Natural killer cell (primary cell): Measurements from ENCODE around the gene WDFY4. TPM values are rescaled to one million over a fixed set of nuclear protein-coding genes. Genes with fewer than 3 reads are reported as not detected.

Experiments
- ATAC-seq, 3 donors: fragments of 150-1000 bp in 2 of 3; fragments of 200-7000 bp in 1 of 3; cut with Tn5 transposase; 1 replicate in 1 of 3; 2 replicates in 2 of 3; pipeline ENCODE4 v1.10.0; 2021; ENCODE audit warnings: mild to moderate bottlenecking in 2 of 3, moderate library complexity in 2 of 3
- DNase-seq, 2 donors: peaks; one replicate each; pipeline versions ENCODE4 v3.0.0 to v3.0.0-alpha.2; 2013 to 2021; ENCODE audit warnings: mixed read lengths in 1 of 2
- H3K27ac ChIP-seq: one replicate; pipeline ENCODE4 v1.5.1; 2013; ENCODE audit warnings: mild to moderate bottlenecking, low read length
- H3K27me3 ChIP-seq: one replicate; pipeline ENCODE4 v1.6.1; 2013; ENCODE audit warnings: low read length; ENCODE audit not compliant: control insufficient read depth, insufficient read depth
- H3K36me3 ChIP-seq: one replicate; pipeline ENCODE4 v1.6.1; 2013; ENCODE audit warnings: low read length; ENCODE audit not compliant: control insufficient read depth, insufficient read depth
- H3K4me1 ChIP-seq: one replicate; pipeline ENCODE4 v1.6.1; 2013; ENCODE audit warnings: low read length; ENCODE audit not compliant: control insufficient read depth, insufficient read depth
- H3K4me3 ChIP-seq: one replicate; pipeline ENCODE4 v1.5.1; 2013; ENCODE audit warnings: low read length
- H3K9me3 ChIP-seq: one replicate; pipeline ENCODE4 v1.6.1; 2013; ENCODE audit warnings: low read length; ENCODE audit not compliant: control insufficient read depth, insufficient read depth
- H3K27ac Mint-ChIP-seq, 2 donors: one replicate each; pipeline ENCODE4 v1.8.0; 2022; ENCODE audit warnings: mild to moderate bottlenecking in 2 of 2, mixed read lengths in 2 of 2, moderate library complexity in 1 of 2
- H3K27me3 Mint-ChIP-seq, 2 donors: one replicate each; pipeline ENCODE4 v1.8.0; 2022; ENCODE audit warnings: low read depth in 2 of 2, mixed read lengths in 2 of 2
- H3K36me3 Mint-ChIP-seq: one replicate; pipeline ENCODE4 v1.8.0; 2022; ENCODE audit warnings: mixed read lengths
- H3K4me1 Mint-ChIP-seq, 2 donors: one replicate each; pipeline ENCODE4 v1.8.0; 2022; ENCODE audit warnings: mixed read lengths in 2 of 2
- H3K4me3 Mint-ChIP-seq: one replicate; pipeline ENCODE4 v1.8.0; 2022; ENCODE audit warnings: mild to moderate bottlenecking, moderate library complexity, mixed read lengths
- H3K9me3 Mint-ChIP-seq, 2 donors: one replicate each; pipeline ENCODE4 v1.8.0; 2022; ENCODE audit warnings: mixed read lengths in 2 of 2
- WGBS: methylation state at CpG from one replicate; pipeline ENCODE4 v1.1.7; 2013; ENCODE audit warnings: missing lambda C conversion rate; ENCODE audit not compliant: insufficient coverage; 5-methylcytosine and 5-hydroxymethylcytosine counted together
- intact Hi-C: fragments of 100-400 bp; cut with micrococcal nuclease; formaldehyde crosslinking; loops from one replicate; pipeline ENCODE4 v1.14.2; 2022
- total RNA-seq, 4 donors: library from RNA; stranded (reverse); fragments of 120-200 nt in 1 of 4; gene quantifications; one replicate each; pipeline versions ENCODE4 v1.2.3 to v1.2.4, GENCODE V29; 2013 to 2022
- TF ChIP-seq, protein P1 (sequence below): fragments of 200-600 bp; IDR thresholded peaks from one replicate; pipeline ENCODE4 v1.8.0; 2022; ENCODE audit warnings: antibody characterized with exemption

WDFY4 gene
- total RNA-seq, 3 donors from 2014 or later (not counting 1 experiment from before 2014, with no cell fraction given) = 1.7 to 8.4 (median 3.5) TPM

DNA sequence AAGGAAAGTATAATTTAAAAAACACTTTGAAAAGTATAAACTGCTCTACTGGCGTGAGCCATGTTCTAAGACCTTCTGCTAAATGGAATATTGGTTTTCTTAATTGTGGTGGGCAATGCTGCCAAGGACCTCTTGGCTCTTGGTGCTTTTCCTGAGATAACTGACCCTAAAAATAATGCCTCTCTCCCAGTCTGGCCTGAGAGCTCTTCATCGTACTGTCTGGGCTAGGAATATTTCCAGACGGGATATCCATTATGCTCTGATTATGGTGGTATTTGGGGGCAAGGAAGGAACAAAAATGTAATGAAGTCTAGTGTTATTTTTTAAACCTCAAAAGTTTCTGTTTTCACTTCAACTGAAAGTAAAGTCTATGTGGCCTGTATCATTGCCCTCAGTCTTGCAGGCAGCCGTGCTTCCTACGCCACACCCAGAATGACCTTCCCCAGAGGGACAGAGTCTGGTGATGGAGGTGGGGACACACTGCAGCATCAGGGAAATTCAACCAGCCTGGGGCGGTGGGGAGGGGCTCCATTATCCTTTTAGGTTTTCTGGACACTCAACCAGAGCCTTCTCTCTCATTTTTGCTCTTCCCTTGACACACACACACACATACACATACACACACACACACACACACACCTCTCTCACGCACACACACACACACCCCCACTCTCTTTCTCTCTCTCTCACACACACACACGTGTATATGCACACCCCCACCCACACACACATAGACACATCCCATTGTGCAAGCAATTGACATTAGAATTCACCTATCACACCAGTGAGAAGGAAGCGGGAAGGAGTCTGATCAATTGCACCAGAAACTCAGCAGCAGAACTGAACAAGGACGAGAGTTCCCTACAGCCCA is 155.4 kb downstream of the WDFY4 start:
- no peak overlapping the region for H3K27ac Mint-ChIP-seq
- H3K27ac ChIP-seq = no peak overlapping the region
- WGBS = 87% methylated on average over 9 of the region's 10 CpGs
- no peaks in the 10 kb centered on the region for H3K27me3 ChIP-seq
- DNase-seq (no peak), ATAC-seq (no peak)
- H3K4me1 ChIP-seq = no peaks in the 10 kb centered on the region
- no peak overlapping the region for H3K4me3 ChIP-seq
- TF ChIP-seq, protein P1, sequence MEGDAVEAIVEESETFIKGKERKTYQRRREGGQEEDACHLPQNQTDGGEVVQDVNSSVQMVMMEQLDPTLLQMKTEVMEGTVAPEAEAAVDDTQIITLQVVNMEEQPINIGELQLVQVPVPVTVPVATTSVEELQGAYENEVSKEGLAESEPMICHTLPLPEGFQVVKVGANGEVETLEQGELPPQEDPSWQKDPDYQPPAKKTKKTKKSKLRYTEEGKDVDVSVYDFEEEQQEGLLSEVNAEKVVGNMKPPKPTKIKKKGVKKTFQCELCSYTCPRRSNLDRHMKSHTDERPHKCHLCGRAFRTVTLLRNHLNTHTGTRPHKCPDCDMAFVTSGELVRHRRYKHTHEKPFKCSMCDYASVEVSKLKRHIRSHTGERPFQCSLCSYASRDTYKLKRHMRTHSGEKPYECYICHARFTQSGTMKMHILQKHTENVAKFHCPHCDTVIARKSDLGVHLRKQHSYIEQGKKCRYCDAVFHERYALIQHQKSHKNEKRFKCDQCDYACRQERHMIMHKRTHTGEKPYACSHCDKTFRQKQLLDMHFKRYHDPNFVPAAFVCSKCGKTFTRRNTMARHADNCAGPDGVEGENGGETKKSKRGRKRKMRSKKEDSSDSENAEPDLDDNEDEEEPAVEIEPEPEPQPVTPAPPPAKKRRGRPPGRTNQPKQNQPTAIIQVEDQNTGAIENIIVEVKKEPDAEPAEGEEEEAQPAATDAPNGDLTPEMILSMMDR = no peak
- intact Hi-C loops = no loop called here
- peaks cover 1 to 11% of the 10 kb centered on the region in 2 donors for H3K27me3 Mint-ChIP-seq
- H3K4me1 Mint-ChIP-seq = no peaks in the 10 kb centered on the region
- H3K4me3 Mint-ChIP-seq = no peak overlapping the region
- H3K36me3 Mint-ChIP-seq = no peaks in the 10 kb centered on the region
- H3K36me3 ChIP-seq = no peaks in the 10 kb centered on the region
- no peaks in the 10 kb centered on the region for H3K9me3 ChIP-seq
- H3K9me3 Mint-ChIP-seq = no peaks in the 10 kb centered on the region

GRCh38 chr10:48842231-48842630 is 157.6 kb downstream of the WDFY4 start:
- Mint-ChIP-seq H3K27ac (no peak overlapping the region), H3K9me3 (no peaks in the 10 kb centered on the region), H3K4me3 (no peak overlapping the region), H3K27me3 (peaks cover 0 to 7% of the 10 kb centered on the region in 2 donors), H3K4me1 (no peaks in the 10 kb centered on the region), H3K36me3 (no peaks in the 10 kb centered on the region)
- Histone ChIP-seq H3K27ac (no peak overlapping the region), H3K27me3 (no peaks in the 10 kb centered on the region), H3K4me1 (no peaks in the 10 kb centered on the region), H3K9me3 (no peaks in the 10 kb centered on the region), H3K36me3 (no peaks in the 10 kb centered on the region), H3K4me3 (no peak overlapping the region)
- 91% methylated on average over 11 of the region's 11 CpGs for WGBS
- DNase-seq (no peak), ATAC-seq (no peak)
- intact Hi-C loops = no loop called here
- TF ChIP-seq, protein P1 = no peak

DNA sequence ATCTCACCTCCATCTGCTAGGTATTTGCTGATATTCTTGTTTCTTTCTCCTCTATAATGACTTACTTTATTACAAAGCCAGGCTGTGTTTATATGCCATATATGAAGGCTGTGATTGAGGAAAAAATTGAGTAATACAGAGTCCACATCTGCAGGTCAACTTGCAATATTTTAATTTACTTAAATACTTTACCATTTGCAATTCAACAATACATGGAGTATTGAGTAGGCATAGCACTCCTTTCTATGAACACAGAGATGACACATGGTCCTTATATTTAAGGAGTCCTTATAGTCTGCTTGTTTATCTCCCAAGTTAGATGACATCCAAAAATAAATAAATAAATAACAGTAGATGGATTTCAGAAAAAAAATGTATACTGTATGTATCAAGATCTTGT is 158.5 kb downstream of the WDFY4 start:
- TF ChIP-seq, protein P1 = no peak
- intact Hi-C loops = no loop called here

More for the DNA sequence above, 158.5 kb downstream of the WDFY4 start:
- no peaks in the 10 kb centered on the region for H3K9me3 ChIP-seq
- H3K36me3 Mint-ChIP-seq = no peaks in the 10 kb centered on the region
- no peak overlapping the region for H3K4me3 ChIP-seq
- H3K27ac Mint-ChIP-seq = no peak overlapping the region
- H3K27me3 ChIP-seq = no peaks in the 10 kb centered on the region
- no peaks in the 10 kb centered on the region for H3K27me3 Mint-ChIP-seq
- no peaks in the 10 kb centered on the region for H3K4me1 Mint-ChIP-seq
- no peak for DNase-seq
- H3K9me3 Mint-ChIP-seq = no peaks in the 10 kb centered on the region
- no peaks in the 10 kb centered on the region for H3K36me3 ChIP-seq
- no peak overlapping the region for H3K27ac ChIP-seq
- H3K4me1 ChIP-seq = no peaks in the 10 kb centered on the region
- no peak for ATAC-seq
- no peak overlapping the region for H3K4me3 Mint-ChIP-seq
